ENCODE measurements around the gene RAB2B. TPM values are rescaled to one million over a fixed set of nuclear protein-coding genes. Genes with fewer than 3 reads are reported as not detected.

RAB2B gene
- total RNA-seq (2022; extraction: Qiagen RNA extraction; ENCODE audit: low read depth) = 9.2 to 14.2 TPM (median 12.8 TPM) in 5 replicates

DNA sequence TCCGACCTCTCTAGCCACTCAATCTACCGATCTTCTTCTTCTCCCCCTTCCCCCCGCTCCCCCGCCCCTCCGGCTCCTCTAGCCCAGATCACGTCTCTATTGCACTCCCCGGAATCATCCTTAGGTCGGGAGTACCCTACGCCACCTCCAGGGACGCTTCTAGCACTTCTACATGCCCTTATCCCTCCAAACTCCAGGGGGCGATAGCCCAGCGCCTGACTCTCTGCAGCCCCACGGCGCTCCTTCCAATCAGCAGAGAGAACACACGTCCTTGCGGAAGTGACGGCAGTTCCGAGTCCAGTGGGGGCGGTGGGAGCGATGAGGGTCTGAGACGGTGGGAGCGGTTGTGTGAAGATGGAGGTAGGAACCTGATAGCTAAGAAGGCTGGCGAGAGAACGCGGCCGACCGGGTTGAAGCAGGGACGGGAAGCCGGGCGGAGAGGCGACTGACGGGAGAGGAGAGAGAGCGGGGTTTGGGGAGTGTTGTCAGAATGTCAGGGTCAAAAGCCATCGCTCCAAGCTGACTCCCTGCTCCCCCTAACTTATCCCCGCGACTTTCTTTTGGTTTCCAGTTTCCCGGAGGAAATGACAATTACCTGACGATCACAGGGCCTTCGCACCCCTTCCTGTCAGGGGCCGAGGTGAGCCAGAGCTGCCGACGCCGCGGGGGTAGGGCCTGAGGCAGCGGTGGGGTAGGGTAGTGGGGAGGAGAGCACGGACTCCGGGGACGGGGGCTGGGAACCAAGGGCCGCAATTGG lies at the start of gene RAB2B, which contains the start of gene TOX4:
TSS of gene RAB2B (minus strand) at position 35 of the 757 bp plus-strand sequence. CDS start 87 bp downstream, outside the sequence.
TSS of gene TOX4 (plus strand) at position 271 of the 757 bp plus-strand sequence. CDS start at position 355, 84 bp downstream.

DNA sequence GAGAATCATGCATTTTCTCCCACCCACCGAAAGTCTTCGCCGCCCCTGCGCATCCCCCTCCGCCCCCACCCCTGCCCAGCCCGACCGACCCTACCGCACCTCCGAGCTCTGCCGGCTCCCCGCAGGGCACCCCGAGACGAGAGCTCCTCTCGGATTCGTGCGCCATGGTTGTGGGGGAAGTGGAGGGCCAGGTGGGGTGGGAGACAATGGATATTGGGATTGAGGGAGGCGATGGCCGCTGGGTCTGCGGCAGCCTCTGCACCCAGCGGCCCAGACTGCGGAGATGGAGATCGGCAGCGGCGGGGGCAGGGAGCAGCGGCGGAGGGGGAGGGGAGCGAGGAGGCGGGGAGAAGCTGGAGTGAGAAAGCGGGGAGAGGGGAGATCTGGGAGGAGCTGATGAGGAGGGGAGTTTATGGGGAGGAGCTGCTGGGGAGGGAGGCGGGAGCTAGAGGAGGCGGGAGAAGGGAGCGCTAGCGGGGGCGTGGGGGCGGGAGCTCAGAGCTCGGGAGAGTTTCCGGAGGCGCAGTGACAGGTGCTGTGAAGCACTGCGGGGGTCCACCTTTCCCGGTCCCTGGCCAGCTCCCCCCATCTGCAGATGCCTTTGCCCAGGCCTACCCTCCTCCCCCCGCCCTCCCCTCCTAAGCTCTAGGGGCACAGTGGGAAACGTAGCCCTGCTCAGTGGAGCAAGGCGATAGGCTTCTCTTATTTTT lies 49.4 kb upstream of the RAB2B start, which contains the start of gene SALL2:
TSS of gene SALL2 (minus strand) at position 385 of the 710 bp plus-strand sequence. CDS start at position 166, 219 bp downstream.

DNA sequence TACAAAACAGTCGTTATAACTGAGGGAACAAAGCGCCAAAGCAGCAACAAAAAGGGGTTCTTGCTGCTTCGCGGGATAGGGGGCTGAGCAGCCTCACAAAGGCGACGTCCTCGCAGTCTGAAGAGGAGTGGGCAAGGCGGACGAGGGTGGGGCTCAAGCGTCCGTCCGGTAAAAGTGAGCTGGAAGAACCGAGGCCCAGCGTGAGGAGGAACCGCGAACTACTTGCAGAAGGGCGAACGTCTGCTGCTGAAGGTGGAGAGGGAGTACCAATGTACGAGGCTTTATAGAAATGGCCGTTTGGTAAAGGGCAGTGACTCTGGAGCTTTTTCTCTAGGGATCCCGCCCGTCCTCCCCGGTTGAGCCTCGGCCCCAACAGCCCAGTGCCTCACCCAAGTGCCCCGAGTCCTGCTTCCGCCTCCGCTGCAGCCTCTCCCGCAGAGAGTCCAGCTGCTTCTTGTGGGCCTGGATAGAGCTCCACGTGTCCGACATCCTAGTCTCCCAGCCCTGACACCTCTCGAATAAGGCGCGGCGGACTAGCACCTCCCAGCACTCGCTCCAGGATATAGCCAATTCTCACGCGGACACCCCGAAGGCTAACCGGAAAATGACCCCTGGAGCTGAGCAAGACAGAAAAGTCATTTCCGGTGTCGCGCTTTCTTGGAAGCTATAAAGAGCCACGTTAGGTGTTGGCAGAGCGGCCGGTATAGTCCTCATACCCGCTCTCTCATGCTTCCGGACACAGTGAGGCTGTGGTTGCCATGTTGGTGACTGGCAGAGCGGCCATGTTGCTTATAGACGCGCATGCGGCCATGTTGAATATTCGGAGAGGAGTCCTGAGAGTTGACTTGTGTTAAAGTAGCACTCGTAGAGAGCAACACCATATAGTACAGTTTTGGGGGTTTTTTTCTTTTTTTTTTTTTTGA lies 34.2 kb upstream of the RAB2B start, which contains the start of gene METTL3:
TSS of gene METTL3 (minus strand) at position 606 of the 923 bp plus-strand sequence. CDS start at position 489, 117 bp downstream.

DNA sequence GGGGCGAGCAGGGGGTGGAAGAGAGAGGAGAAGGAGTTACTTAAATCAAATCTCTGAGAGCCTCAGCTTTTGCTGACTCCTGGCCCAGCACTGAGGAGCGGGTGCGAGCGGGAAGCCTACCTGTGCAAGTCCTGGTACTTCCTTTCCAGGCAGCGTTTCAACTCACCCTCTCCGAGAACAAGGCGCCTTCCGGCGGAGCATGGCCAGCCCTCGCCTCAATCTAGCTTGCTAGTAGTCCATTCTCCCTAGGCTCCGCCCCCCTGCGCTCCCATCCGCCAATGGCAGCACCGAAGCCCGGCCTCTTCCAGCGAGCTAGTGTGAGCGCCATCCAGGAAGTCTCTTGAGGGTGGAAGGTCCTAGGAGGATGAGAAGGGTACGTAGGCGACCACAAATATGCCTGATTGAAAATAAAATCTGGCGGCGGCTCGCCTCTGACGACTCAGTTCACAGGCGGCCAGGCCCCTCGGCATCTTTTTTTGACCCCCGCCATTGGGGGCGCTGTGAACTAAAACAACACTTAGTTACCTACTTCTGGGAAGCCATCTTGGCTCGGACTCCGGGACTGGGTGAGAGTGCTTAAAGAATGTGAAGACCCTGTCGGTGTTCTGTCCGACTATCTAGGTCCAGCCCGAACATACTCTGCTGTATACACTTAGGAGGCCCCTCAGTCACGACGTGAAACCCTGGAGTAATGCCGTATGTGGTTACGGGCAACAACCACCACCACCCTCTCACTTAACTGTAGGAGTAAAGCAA lies 20.7 kb downstream of the RAB2B start, which contains the start of gene CHD8:
TSS of gene CHD8 (minus strand) at position 212 of the 756 bp plus-strand sequence. CDS start 24,480 bp downstream, outside the sequence.

Other genes starting within 250 kb of the RAB2B start
- 768 to 1,101 TPM (median 847 TPM) in 5 replicates for gene HNRNPC, start 207.5 kb downstream of the RAB2B start, total RNA-seq (2022; extraction: Qiagen RNA extraction; ENCODE audit: low read depth)
- 0.16 to 0.74 TPM (median 0.37 TPM) in 4 of 5 replicates, not detected in the other for gene RPGRIP1, start 196.9 kb downstream of the RAB2B start, total RNA-seq (2022; extraction: Qiagen RNA extraction; ENCODE audit: low read depth)
- gene SUPT16H, start 92.9 kb downstream of the RAB2B start, total RNA-seq (2022; extraction: Qiagen RNA extraction; ENCODE audit: low read depth) = 99.3 to 122 TPM (median 100 TPM) in 5 replicates
- gene CHD8, start 20.8 kb downstream of the RAB2B start, total RNA-seq (2022; extraction: Qiagen RNA extraction; ENCODE audit: low read depth) = 38.8 to 42.2 TPM (median 41.1 TPM) in 5 replicates
- gene TOX4, start 236 bp upstream of the RAB2B start, total RNA-seq (2022; extraction: Qiagen RNA extraction; ENCODE audit: low read depth) = 44.5 to 71.9 TPM (median 67.1 TPM) in 5 replicates
- gene METTL3, start 34.4 kb upstream of the RAB2B start, total RNA-seq (2022; extraction: Qiagen RNA extraction; ENCODE audit: low read depth) = 37.8 to 53.9 TPM (median 51.8 TPM) in 5 replicates
- gene SALL2, start 49.4 kb upstream of the RAB2B start, total RNA-seq (2022; extraction: Qiagen RNA extraction; ENCODE audit: low read depth) = 0.61 to 1.1 TPM (median 0.87 TPM) in 5 replicates
- not detected in 5 replicates for gene OR10G3, start 103.1 kb upstream of the RAB2B start, total RNA-seq (2022; extraction: Qiagen RNA extraction; ENCODE audit: low read depth)
- gene OR10G2, start 158.0 kb upstream of the RAB2B start, total RNA-seq (2022; extraction: Qiagen RNA extraction; ENCODE audit: low read depth) = not detected in 5 replicates
- not detected in 5 replicates for gene OR4E2, start 176.9 kb upstream of the RAB2B start, total RNA-seq (2022; extraction: Qiagen RNA extraction; ENCODE audit: low read depth)
- not detected in 5 replicates for gene OR4E1, start 196.9 kb upstream of the RAB2B start, total RNA-seq (2022; extraction: Qiagen RNA extraction; ENCODE audit: low read depth)

Measured in A549 treated with ZK216348 at 1 μM for 4 hours (cell line).